A549 (cell line): ENCODE measurements around the gene PLCL1. TPM values are rescaled to one million over a fixed set of nuclear protein-coding genes. Genes with fewer than 3 reads are reported as not detected.
A peak's percentile ranks its signal among the peaks of the same experiment; 100 is the strongest.

Source experiments
- ATAC-seq, 2 experiments: fragments of 200-7000 bp in 1 of 2; fragments of >200 bp in 1 of 2; cut with Nextera tagmentation in 1 of 2; cut with Tn5 transposase in 1 of 2; 3 replicates each; pipeline versions ENCODE4 v1.8.0 to v1.9.1; 2018 to 2020; ENCODE audit warnings: mild to moderate bottlenecking in 1 of 2, moderate library complexity in 1 of 2
- CTCF ChIA-PET: fragments of 300-600 bp; sonication (Branson Sonifier 250); formaldehyde crosslinking; extraction: SDS; loops from one replicate; lab custom pipeline; 2021; ENCODE audit warnings: antibody characterized with exemption, inconsistent platforms; lab: Yijun Ruan, JAX
- POLR2A ChIA-PET: fragments of 350-600 bp; formaldehyde crosslinking; extraction: SDS; loops from one replicate; lab custom pipeline; 2021; ENCODE audit warnings: antibody characterized with exemption, inconsistent platforms; lab: Yijun Ruan, JAX
- DNase-seq, 2 experiments: peaks; one replicate each; pipeline versions ENCODE4 v3.0.0 to v3.0.0-alpha.2; 2011 to 2016; ENCODE audit warnings: low read depth in 1 of 2, low spot score in 1 of 2
- FAIRE-seq: peaks from 2 replicates; lab custom pipeline; 2011; peaks lifted over from hg19 to GRCh38; lab: Jason Lieb, UNC
- H3K27ac ChIP-seq, 2 experiments: fragments of >200 bp; sonication (Bioruptor Twin); formaldehyde crosslinking; 3 replicates each; pipeline ENCODE4 v1.5.1; 2016 to 2017
- H3K4me1 ChIP-seq: fragments of >200 bp; sonication (Bioruptor Twin); formaldehyde crosslinking; 3 replicates; pipeline ENCODE4 v1.6.1; 2016
- H3K4me2 ChIP-seq: fragments of >200 bp; sonication (Bioruptor Twin); formaldehyde crosslinking; 3 replicates; pipeline ENCODE4 v1.6.1; 2016
- H3K4me3 ChIP-seq: fragments of >200 bp; sonication (Bioruptor Twin); formaldehyde crosslinking; 3 replicates; pipeline ENCODE4 v1.5.1; 2016
- H3K9me3 ChIP-seq: fragments of >200 bp; sonication (Bioruptor Twin); formaldehyde crosslinking; 3 replicates; pipeline ENCODE4 v1.6.1; 2016
- BHLHE40 ChIP-seq: IDR thresholded peaks from 2 replicates; pipeline ENCODE4 v1.6.1; 2012; ENCODE audit warnings: low read depth, low read length, inconsistent platforms
- CEBPB ChIP-seq, 2 experiments: fragments of >200 bp in 1 of 2; sonication (Bioruptor Twin) in 1 of 2; formaldehyde crosslinking in 1 of 2; IDR thresholded peaks; 2 replicates each; pipeline ENCODE4 v1.6.1; 2012 to 2016
- CHD4 ChIP-seq: fragments of 200-600 bp; sonication (generic); IDR thresholded peaks from 2 replicates; pipeline ENCODE4 v1.6.1; 2016; ENCODE audit warnings: antibody characterized with exemption, mild to moderate bottlenecking, borderline replicate concordance
- ESRRA ChIP-seq: fragments of 150-350 bp; IDR thresholded peaks from 2 replicates; pipeline ENCODE4 v1.6.1; 2014; ENCODE audit warnings: mild to moderate bottlenecking, low read length, borderline replicate concordance
- FOSB ChIP-seq: fragments of 250-450 bp; sonication (Bioruptor Pico); IDR thresholded peaks from 2 replicates; pipeline ENCODE4 v1.5.0; 2020; ENCODE audit warnings: mild to moderate bottlenecking, moderate library complexity
- HEYL ChIP-seq: fragments of 250-450 bp; sonication (Bioruptor Pico); IDR thresholded peaks from 2 replicates; pipeline ENCODE4 v1.8.0; 2021; ENCODE audit warnings: mild to moderate bottlenecking, moderate library complexity
- HOXB13 ChIP-seq: fragments of 250-450 bp; sonication (Bioruptor Pico); IDR thresholded peaks from 2 replicates; pipeline ENCODE4 v1.5.0; 2020; ENCODE audit warnings: low read depth, mild to moderate bottlenecking, moderate library complexity
- HOXB5 ChIP-seq: fragments of 250-450 bp; sonication (Bioruptor Pico); IDR thresholded peaks from 2 replicates; pipeline ENCODE4 v1.5.0; 2020; ENCODE audit warnings: mild to moderate bottlenecking, moderate library complexity
- MAFK ChIP-seq: fragments of 450-650 bp; IDR thresholded peaks from 2 replicates; pipeline ENCODE4 v1.6.1; 2014; ENCODE audit not compliant: partially characterized antibody
- NPAS2 ChIP-seq: fragments of 250-450 bp; sonication (Bioruptor Pico); IDR thresholded peaks from 2 replicates; pipeline ENCODE4 v1.8.0; 2022; ENCODE audit warnings: mild to moderate bottlenecking, moderate library complexity, borderline replicate concordance
- NR3C1 ChIP-seq: fragments of >200 bp; sonication (Bioruptor Twin); formaldehyde crosslinking; IDR thresholded peaks from 3 replicates; pipeline ENCODE4 v1.6.1; 2017
- PHF8 ChIP-seq: fragments of 200-600 bp; sonication (generic); IDR thresholded peaks from 2 replicates; pipeline ENCODE4 v1.6.1; 2016; ENCODE audit warnings: low read depth, mild to moderate bottlenecking, antibody characterized with exemption, moderate library complexity, borderline replicate concordance
- RAD21 ChIP-seq, 2 experiments: fragments of >200 bp in 1 of 2; sonication (Bioruptor Twin) in 1 of 2; formaldehyde crosslinking in 1 of 2; IDR thresholded peaks in 1 of 2; conservative IDR thresholded peaks in 1 of 2; 2 replicates in 1 of 2; 3 replicates in 1 of 2; pipeline ENCODE4 v1.6.1; 2012 to 2018; ENCODE audit warnings: inconsistent platforms in 1 of 2
- RFX5 ChIP-seq: fragments of 450-650 bp; IDR thresholded peaks from 2 replicates; pipeline ENCODE4 v1.7.1; 2014; ENCODE audit warnings: antibody characterized with exemption, mild to moderate bottlenecking, moderate library complexity
- SMC3 ChIP-seq: fragments of >200 bp; sonication (Bioruptor Twin); formaldehyde crosslinking; IDR thresholded peaks from 3 replicates; pipeline ENCODE4 v1.6.1; 2018; ENCODE audit warnings: inconsistent platforms
- TP53 ChIP-seq: fragments of 250-450 bp; sonication (Bioruptor Pico); IDR thresholded peaks from 2 replicates; pipeline ENCODE4 v1.5.0; 2021; ENCODE audit warnings: mild to moderate bottlenecking, moderate library complexity
- ZNF302 ChIP-seq: fragments of 250-450 bp; sonication (Bioruptor Pico); IDR thresholded peaks from 2 replicates; pipeline ENCODE4 v1.9.0; 2021; ENCODE audit warnings: inconsistent platforms, mild to moderate bottlenecking, moderate library complexity
- WGBS: methylation state at CpG from one replicate; pipeline ENCODE4 v1.1.6; 2017; ENCODE audit errors: missing lambda C conversion rate; 5-methylcytosine and 5-hydroxymethylcytosine counted together
- polyA plus RNA-seq, 4 experiments: library from polyadenylated mRNA; depleted of rRNA in 3 of 4; stranded (reverse); fragments of >200 nt; fragmentation: RNase III in 1 of 4; extraction: RNeasy Plus Mini Kit Qiagen cat#74134 plus additional on column Dnase treatment in 1 of 4; gene quantifications; 2 replicates in 3 of 4; 3 replicates in 1 of 4; pipeline ENCODE4 v1.2.3, GENCODE V29; 2011 to 2017
- TF ChIP-seq, protein P1 (sequence below): fragments of 250-450 bp; sonication (Bioruptor Pico); IDR thresholded peaks from 2 replicates; pipeline ENCODE4 v1.5.0; 2021; ENCODE audit warnings: mild to moderate bottlenecking, moderate library complexity, borderline replicate concordance
- TF ChIP-seq, protein P2 (sequence below): fragments of 250-450 bp; sonication (Bioruptor Pico); IDR thresholded peaks from 2 replicates; pipeline ENCODE4 v1.5.0; 2020; ENCODE audit warnings: low read depth, mild to moderate bottlenecking, moderate library complexity
- TF ChIP-seq, protein P3 (sequence below): fragments of >200 bp; sonication (Bioruptor Twin); formaldehyde crosslinking; IDR thresholded peaks from 2 replicates; pipeline ENCODE4 v1.6.1; 2016
- TF ChIP-seq, protein P4 (sequence below): IDR thresholded peaks from 2 replicates; pipeline ENCODE4 v1.6.1; 2012
- TF ChIP-seq, protein P5 (sequence below): fragments of >200 bp; sonication (Bioruptor Twin); formaldehyde crosslinking; IDR thresholded peaks from 3 replicates; pipeline ENCODE4 v1.5.1; 2016
- TF ChIP-seq, protein P6 (sequence below): fragments of 150-350 bp; IDR thresholded peaks from 2 replicates; pipeline ENCODE4 v1.6.1; 2014; ENCODE audit warnings: low read depth, mild to moderate bottlenecking, low read length
- TF ChIP-seq, protein P7 (sequence below): fragments of >200 bp; sonication (Bioruptor Twin); formaldehyde crosslinking; IDR thresholded peaks from 3 replicates; pipeline ENCODE4 v1.6.1; 2016

Gene PLCL1
- polyA plus RNA-seq, 2 of the 4 experiments (the other 2 are of a cell fraction) = 0.03 TPM

DNA sequence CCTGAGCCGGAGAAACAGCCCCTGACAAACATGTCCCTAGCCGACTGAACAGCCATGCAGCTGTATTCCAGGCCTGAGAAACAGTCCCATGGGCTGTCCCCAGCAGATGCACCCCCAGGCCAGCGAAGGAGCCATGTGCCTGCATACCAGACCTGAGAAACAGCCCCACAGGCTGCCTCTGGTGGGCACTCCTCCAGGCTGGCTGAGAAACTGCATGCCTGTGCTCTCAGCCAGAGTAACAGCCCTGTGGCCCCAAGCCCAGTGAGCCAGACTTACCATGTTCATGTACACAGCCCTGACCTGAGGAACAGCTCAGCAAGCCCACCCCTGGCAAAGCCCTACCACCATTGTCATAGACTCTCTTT lies 44.1 kb upstream of the PLCL1 start (continued):
- TF ChIP-seq HEYL (CRISPR knock-in tag) (no peak), RFX5 (no peak), RAD21 (conservative IDR thresholded peaks at IDR 0.05 in 1 of 2, IDR thresholded peaks at IDR 0.05 in 1 of 2) (no peak), TP53 (CRISPR knock-in tag) (no peak), SMC3 (no peak)
- TF ChIP-seq, protein P1, sequence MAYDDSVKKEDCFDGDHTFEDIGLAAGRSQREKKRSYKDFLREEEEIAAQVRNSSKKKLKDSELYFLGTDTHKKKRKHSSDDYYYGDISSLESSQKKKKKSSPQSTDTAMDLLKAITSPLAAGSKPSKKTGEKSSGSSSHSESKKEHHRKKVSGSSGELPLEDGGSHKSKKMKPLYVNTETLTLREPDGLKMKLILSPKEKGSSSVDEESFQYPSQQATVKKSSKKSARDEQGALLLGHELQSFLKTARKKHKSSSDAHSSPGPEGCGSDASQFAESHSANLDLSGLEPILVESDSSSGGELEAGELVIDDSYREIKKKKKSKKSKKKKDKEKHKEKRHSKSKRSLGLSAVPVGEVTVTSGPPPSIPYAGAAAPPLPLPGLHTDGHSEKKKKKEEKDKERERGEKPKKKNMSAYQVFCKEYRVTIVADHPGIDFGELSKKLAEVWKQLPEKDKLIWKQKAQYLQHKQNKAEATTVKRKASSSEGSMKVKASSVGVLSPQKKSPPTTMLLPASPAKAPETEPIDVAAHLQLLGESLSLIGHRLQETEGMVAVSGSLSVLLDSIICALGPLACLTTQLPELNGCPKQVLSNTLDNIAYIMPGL = no peak
- TF ChIP-seq, protein P2, sequence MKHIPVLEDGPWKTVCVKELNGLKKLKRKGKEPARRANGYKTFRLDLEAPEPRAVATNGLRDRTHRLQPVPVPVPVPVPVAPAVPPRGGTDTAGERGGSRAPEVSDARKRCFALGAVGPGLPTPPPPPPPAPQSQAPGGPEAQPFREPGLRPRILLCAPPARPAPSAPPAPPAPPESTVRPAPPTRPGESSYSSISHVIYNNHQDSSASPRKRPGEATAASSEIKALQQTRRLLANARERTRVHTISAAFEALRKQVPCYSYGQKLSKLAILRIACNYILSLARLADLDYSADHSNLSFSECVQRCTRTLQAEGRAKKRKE (CRISPR knock-in tag) = no peak
- TF ChIP-seq, all 56 proteins: peak for 0

DNA sequence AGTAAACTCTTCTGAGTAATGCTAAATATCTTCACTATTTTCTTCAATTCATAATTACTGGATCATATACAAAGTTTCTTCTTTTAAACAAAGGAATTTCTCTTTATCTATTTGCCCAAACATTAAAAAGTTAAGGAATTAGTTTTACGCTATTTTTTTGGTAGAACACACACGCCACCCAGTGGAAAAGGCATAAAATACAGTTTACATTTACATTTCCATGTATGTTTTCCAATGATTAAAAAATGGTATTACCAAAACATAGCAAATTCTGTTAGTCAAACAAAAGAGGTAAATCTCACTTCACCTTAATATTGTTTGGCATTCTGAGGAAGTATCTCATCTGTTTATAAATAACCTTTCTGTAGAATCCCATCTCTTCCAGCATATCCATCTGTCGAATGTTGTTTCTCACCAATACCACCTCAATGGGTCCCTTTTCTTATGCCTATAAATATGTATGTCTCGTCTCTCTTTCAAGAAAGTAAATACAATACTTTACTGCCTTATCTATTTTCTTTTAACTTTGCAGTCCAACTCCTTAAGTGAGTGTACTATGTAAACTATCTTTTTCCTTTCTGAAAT lies 26.5 kb upstream of the PLCL1 start:
- Histone ChIP-seq H3K9me3 (no peaks in the 10 kb centered on the region), H3K4me1 (no peaks in the 10 kb centered on the region), H3K27ac (no peak overlapping the region), H3K4me3 (no peak overlapping the region), H3K4me2 (no peak overlapping the region)
- peak; percentile 4 to 38 for DNase-seq
- WGBS = 23% methylated on average over 4 of the region's 4 CpGs
- CTCF ChIA-PET = interaction anchor here (0.8 to 2.3 kb wide), 3 partner anchors 31 to 519 kb away, joined by 3 to 15 read pairs (median 3); no protein-coding TSS in a partner anchor
- ATAC-seq = no peak
- TF ChIP-seq CHD4 (no peak), SMC3 (peak; percentile 84), RFX5 (no peak), RAD21 (conservative IDR thresholded peaks at IDR 0.05 in 1 of 2, IDR thresholded peaks at IDR 0.05 in 1 of 2) (peak; percentile 87 to 94), BHLHE40 (no peak), PHF8 (no peak), HEYL (CRISPR knock-in tag) (no peak), HOXB13 (no peak), NPAS2 (CRISPR knock-in tag) (no peak), MAFK (no peak), ZNF302 (CRISPR knock-in tag) (no peak), NR3C1 (no peak), HOXB5 (CRISPR knock-in tag) (no peak), ESRRA (no peak), FOSB (CRISPR knock-in tag) (no peak), CEBPB (IDR thresholded peaks at IDR 0.05) (no peak)
- TF ChIP-seq, protein P3, sequence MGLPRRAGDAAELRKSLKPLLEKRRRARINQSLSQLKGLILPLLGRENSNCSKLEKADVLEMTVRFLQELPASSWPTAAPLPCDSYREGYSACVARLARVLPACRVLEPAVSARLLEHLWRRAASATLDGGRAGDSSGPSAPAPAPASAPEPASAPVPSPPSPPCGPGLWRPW = no peak
- TF ChIP-seq, protein P4, sequence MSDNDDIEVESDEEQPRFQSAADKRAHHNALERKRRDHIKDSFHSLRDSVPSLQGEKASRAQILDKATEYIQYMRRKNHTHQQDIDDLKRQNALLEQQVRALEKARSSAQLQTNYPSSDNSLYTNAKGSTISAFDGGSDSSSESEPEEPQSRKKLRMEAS = no peak
- TF ChIP-seq, protein P5, sequence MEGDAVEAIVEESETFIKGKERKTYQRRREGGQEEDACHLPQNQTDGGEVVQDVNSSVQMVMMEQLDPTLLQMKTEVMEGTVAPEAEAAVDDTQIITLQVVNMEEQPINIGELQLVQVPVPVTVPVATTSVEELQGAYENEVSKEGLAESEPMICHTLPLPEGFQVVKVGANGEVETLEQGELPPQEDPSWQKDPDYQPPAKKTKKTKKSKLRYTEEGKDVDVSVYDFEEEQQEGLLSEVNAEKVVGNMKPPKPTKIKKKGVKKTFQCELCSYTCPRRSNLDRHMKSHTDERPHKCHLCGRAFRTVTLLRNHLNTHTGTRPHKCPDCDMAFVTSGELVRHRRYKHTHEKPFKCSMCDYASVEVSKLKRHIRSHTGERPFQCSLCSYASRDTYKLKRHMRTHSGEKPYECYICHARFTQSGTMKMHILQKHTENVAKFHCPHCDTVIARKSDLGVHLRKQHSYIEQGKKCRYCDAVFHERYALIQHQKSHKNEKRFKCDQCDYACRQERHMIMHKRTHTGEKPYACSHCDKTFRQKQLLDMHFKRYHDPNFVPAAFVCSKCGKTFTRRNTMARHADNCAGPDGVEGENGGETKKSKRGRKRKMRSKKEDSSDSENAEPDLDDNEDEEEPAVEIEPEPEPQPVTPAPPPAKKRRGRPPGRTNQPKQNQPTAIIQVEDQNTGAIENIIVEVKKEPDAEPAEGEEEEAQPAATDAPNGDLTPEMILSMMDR = peak; percentile 89
- TF ChIP-seq, protein P6, sequence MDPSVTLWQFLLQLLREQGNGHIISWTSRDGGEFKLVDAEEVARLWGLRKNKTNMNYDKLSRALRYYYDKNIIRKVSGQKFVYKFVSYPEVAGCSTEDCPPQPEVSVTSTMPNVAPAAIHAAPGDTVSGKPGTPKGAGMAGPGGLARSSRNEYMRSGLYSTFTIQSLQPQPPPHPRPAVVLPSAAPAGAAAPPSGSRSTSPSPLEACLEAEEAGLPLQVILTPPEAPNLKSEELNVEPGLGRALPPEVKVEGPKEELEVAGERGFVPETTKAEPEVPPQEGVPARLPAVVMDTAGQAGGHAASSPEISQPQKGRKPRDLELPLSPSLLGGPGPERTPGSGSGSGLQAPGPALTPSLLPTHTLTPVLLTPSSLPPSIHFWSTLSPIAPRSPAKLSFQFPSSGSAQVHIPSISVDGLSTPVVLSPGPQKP = no peak
- TF ChIP-seq, protein P7, sequence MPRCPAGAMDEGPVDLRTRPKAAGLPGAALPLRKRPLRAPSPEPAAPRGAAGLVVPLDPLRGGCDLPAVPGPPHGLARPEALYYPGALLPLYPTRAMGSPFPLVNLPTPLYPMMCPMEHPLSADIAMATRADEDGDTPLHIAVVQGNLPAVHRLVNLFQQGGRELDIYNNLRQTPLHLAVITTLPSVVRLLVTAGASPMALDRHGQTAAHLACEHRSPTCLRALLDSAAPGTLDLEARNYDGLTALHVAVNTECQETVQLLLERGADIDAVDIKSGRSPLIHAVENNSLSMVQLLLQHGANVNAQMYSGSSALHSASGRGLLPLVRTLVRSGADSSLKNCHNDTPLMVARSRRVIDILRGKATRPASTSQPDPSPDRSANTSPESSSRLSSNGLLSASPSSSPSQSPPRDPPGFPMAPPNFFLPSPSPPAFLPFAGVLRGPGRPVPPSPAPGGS = no peak
- TF ChIP-seq, protein P1 = no peak
- FAIRE-seq = peak; percentile 76
- POLR2A ChIA-PET = interaction anchor here (0.8 kb wide), 1 partner anchor 262 kb away, joined by 3 read pairs; no protein-coding TSS in a partner anchor
